ENCODE measurements around the gene CELA3A.

DNA sequence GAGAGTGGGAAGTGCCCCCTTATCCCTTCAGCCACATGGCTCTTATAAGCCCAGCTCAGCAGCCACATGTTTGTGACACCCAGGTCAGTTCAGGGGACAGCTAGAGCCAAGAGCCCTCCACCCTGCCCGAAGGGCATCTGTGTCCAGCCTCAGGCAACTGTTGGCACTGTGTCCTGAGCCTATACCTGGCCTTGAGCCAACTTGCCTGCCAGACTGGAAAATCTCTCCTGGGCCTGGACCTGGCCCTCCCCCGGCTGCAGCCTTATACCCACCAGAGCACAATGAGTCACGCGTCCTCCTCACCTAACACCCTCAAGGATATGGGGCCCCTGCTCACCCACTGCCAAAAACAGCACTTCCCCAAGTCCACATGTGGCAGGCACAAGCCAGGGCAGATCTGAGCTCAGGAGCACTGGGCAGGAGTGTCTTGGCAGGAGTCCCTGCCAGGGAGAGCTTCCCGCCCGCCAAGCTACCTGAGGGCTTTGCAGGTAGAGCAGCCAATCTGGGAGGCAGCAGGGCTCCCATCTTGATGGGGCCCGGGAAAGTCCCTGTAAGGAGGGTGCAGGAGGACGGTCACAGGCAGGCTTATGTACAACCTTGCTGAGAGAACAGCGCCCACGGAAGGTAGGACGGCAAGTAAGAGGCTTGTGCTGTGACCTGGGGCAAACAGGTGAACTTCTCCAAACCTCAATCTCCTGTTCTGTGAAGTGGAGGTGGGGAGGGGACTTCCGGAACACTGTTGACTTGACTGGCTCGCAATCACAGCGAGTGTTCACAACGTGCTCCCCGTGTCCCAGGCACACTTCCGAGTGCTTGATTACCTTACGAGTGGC, 44.5 kb upstream of the CELA3A start:
- TF ChIP-seq TAF1 (conservative IDR thresholded peaks at IDR 0.05) (no peak), CTCF (IDR thresholded peaks at IDR 0.05; ENCODE audit: low read depth, low read length, missing input control) (no peak), HNF4G (IDR thresholded peaks at IDR 0.05) (no peak)
- TF ChIP-seq, protein P1, sequence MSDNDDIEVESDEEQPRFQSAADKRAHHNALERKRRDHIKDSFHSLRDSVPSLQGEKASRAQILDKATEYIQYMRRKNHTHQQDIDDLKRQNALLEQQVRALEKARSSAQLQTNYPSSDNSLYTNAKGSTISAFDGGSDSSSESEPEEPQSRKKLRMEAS (IDR thresholded peaks at IDR 0.05) = no peak
- TF ChIP-seq, protein P2, sequence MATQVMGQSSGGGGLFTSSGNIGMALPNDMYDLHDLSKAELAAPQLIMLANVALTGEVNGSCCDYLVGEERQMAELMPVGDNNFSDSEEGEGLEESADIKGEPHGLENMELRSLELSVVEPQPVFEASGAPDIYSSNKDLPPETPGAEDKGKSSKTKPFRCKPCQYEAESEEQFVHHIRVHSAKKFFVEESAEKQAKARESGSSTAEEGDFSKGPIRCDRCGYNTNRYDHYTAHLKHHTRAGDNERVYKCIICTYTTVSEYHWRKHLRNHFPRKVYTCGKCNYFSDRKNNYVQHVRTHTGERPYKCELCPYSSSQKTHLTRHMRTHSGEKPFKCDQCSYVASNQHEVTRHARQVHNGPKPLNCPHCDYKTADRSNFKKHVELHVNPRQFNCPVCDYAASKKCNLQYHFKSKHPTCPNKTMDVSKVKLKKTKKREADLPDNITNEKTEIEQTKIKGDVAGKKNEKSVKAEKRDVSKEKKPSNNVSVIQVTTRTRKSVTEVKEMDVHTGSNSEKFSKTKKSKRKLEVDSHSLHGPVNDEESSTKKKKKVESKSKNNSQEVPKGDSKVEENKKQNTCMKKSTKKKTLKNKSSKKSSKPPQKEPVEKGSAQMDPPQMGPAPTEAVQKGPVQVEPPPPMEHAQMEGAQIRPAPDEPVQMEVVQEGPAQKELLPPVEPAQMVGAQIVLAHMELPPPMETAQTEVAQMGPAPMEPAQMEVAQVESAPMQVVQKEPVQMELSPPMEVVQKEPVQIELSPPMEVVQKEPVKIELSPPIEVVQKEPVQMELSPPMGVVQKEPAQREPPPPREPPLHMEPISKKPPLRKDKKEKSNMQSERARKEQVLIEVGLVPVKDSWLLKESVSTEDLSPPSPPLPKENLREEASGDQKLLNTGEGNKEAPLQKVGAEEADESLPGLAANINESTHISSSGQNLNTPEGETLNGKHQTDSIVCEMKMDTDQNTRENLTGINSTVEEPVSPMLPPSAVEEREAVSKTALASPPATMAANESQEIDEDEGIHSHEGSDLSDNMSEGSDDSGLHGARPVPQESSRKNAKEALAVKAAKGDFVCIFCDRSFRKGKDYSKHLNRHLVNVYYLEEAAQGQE (IDR thresholded peaks at IDR 0.05) = no peak

Data from liver (tissue), 3 donors.